K562 (cell line): ENCODE results near the gene ZNF655.

Experiments used
- BDP1 ChIP-seq: IDR thresholded peaks from 3 replicates; pipeline ENCODE4 v1.6.1; 2011; ENCODE audit not compliant: insufficient read length, insufficient read depth
- CTCF ChIP-seq, 3 experiments: IDR thresholded peaks in 2 of 3; conservative IDR thresholded peaks in 1 of 3; 2 replicates each; pipeline ENCODE4 v1.5.1; 2011 to 2012; ENCODE audit warnings: low read length in 3 of 3, mild to moderate bottlenecking in 3 of 3, control low read depth in 2 of 3, improper control_type of control experiment in 1 of 3, inconsistent platforms in 1 of 3, low read depth in 1 of 3, mixed read lengths in 1 of 3, moderate library complexity in 1 of 3; ENCODE audit not compliant: insufficient read depth in 2 of 3
- KLF16 ChIP-seq: IDR thresholded peaks from 2 replicates; pipeline ENCODE4 v1.6.1; 2016; ENCODE audit warnings: antibody characterized with exemption
- POLR2A ChIP-seq: fragments of 450-650 bp; conservative IDR thresholded peaks from 2 replicates; pipeline ENCODE4 v1.6.1; 2016
- RCOR1 ChIP-seq, 2 experiments: IDR thresholded peaks; 2 replicates each; pipeline ENCODE4 v1.6.1; 2012; ENCODE audit warnings: low read depth in 2 of 2, low read length in 2 of 2, borderline replicate concordance in 1 of 2, improper control_type of control experiment in 1 of 2
- TEAD4 ChIP-seq, 2 experiments: sonication (generic) in 1 of 2; formaldehyde crosslinking in 1 of 2; IDR thresholded peaks; 2 replicates each; pipeline versions ENCODE4 v1.6.1 to v1.8.0; 2012 to 2022; ENCODE audit warnings: borderline replicate concordance in 1 of 2, inconsistent platforms in 1 of 2, low read length in 1 of 2, mild to moderate bottlenecking in 1 of 2, missing genetic modification reagents in 1 of 2
- ZZZ3 ChIP-seq: fragments of 450-650 bp; IDR thresholded peaks from 2 replicates; pipeline ENCODE4 v1.6.1; 2016; ENCODE audit warnings: antibody characterized with exemption, mild to moderate bottlenecking, moderate library complexity

DNA sequence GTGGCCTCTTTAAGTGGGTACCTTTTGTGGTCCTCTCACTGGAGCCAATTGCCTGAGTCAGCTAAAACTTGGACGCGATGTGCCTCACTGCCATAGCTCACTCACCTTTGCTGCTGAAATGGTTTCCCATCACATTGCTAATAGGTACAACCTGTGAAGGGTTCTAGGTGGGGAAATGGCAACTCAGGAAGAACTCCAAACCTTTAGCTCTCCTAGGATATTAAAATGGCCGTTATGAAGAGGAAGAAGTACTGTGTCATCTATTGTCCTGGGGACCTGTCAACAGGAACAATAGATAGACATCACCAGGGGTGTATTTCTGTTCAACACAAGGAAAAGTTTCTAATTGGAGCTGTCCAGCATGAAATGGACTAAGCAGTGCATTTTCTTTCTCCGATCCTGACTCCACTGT is 1.2 kb upstream of the ZNF655 start:
- no peak for TF ChIP-seq BDP1
- TF ChIP-seq ZZZ3 = no peak
- TF ChIP-seq KLF16 = no peak
- no peak for TF ChIP-seq CTCF (IDR thresholded peaks at IDR 0.05 in 2 of 3, conservative IDR thresholded peaks at IDR 0.05 in 1 of 3; ENCODE audit: insufficient read depth in 2 of 3, low read depth in 1 of 3, low read length in 3 of 3)
- TF ChIP-seq RCOR1 (IDR thresholded peaks at IDR 0.05; ENCODE audit: borderline replicate concordance in 1 of 2, low read depth in 2 of 2, low read length in 2 of 2) = no peak
- no peak; the same call in 1 of the 2 replicates for TF ChIP-seq TEAD4 (IDR thresholded peaks at IDR 0.05; ENCODE audit: low read length)
- TF ChIP-seq TEAD4 (CRISPR knock-in tag; IDR thresholded peaks at IDR 0.05; ENCODE audit: borderline replicate concordance) = no peak
- no peak for TF ChIP-seq POLR2A
